ENCODE data around the gene BMPER.

The BMPER gene

GRCh38 chr7:33907625-33908024 lies 2.3 kb downstream of the BMPER start:
- no peak for DNase-seq (ENCODE audit: low read depth)
- TF ChIP-seq CTCF (IDR thresholded peaks at IDR 0.05; ENCODE audit: insufficient read depth, low read depth, low read length, missing control alignments) = no peak
- no peak overlapping the region for H3K4me3 ChIP-seq (ENCODE audit: low read length)

- no peak overlapping the region for H3K4me3 ChIP-seq (ENCODE audit: low read length)
- TF ChIP-seq CTCF (IDR thresholded peaks at IDR 0.05; ENCODE audit: insufficient read depth, low read depth, low read length, missing control alignments) = no peak
- DNase-seq (ENCODE audit: low read depth) = no peak
Observed at GRCh38 chr7:33909318-33909717, 4.0 kb downstream of the BMPER start.

- no peak for DNase-seq (ENCODE audit: low read depth)
- no peak overlapping the region for H3K4me3 ChIP-seq (ENCODE audit: low read length)
- TF ChIP-seq CTCF (IDR thresholded peaks at IDR 0.05; ENCODE audit: insufficient read depth, low read depth, low read length, missing control alignments) = no peak
Observed at GRCh38 chr7:33909755-33910154, 4.4 kb downstream of the BMPER start.

- no peak for TF ChIP-seq CTCF (IDR thresholded peaks at IDR 0.05; ENCODE audit: insufficient read depth, low read depth, low read length, missing control alignments)
- H3K4me3 ChIP-seq (ENCODE audit: low read length) = no peak overlapping the region
- no peak for DNase-seq (ENCODE audit: low read depth)
Observed at GRCh38 chr7:33910756-33911155, 5.4 kb downstream of the BMPER start.

GRCh38 chr7:33916357-33917081 lies 11.2 kb downstream of the BMPER start:
- TF ChIP-seq CTCF (IDR thresholded peaks at IDR 0.05; ENCODE audit: insufficient read depth, low read depth, low read length, missing control alignments) = no peak
- DNase-seq (ENCODE audit: low read depth) = no peak
- H3K4me3 ChIP-seq (ENCODE audit: low read length) = no peak overlapping the region

GRCh38 chr7:33917661-33918060 lies 12.3 kb downstream of the BMPER start:
- TF ChIP-seq CTCF (IDR thresholded peaks at IDR 0.05; ENCODE audit: insufficient read depth, low read depth, low read length, missing control alignments) = no peak
- no peak overlapping the region for H3K4me3 ChIP-seq (ENCODE audit: low read length)

More at GRCh38 chr7:33917661-33918060, 12.3 kb downstream of the BMPER start:
- DNase-seq (ENCODE audit: low read depth) = no peak
